Measurements from ENCODE around the gene COQ5.

DNA sequence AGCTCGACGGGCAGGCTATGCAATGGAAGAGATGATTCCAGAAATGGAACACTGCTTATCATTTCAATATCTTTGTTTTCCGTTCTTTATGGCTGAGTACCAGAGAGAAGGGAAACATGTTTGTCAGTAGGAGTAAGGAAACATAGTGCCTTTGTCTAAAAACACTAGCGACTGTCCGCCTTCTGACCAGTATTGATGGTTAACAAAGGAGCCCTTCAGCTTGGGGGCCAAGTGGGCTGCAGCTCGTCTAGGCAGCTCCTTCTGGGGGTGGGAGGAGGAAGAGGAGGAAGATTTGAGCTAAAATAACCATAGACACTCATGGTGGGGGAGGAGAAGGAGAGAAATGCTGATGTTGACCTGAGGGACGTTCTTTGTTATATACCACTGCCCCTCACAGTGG lies 15.0 kb downstream of the COQ5 start:
- TF ChIP-seq, protein P1, sequence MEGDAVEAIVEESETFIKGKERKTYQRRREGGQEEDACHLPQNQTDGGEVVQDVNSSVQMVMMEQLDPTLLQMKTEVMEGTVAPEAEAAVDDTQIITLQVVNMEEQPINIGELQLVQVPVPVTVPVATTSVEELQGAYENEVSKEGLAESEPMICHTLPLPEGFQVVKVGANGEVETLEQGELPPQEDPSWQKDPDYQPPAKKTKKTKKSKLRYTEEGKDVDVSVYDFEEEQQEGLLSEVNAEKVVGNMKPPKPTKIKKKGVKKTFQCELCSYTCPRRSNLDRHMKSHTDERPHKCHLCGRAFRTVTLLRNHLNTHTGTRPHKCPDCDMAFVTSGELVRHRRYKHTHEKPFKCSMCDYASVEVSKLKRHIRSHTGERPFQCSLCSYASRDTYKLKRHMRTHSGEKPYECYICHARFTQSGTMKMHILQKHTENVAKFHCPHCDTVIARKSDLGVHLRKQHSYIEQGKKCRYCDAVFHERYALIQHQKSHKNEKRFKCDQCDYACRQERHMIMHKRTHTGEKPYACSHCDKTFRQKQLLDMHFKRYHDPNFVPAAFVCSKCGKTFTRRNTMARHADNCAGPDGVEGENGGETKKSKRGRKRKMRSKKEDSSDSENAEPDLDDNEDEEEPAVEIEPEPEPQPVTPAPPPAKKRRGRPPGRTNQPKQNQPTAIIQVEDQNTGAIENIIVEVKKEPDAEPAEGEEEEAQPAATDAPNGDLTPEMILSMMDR (IDR thresholded peaks at IDR 0.05), result no peak
- TF ChIP-seq POLR2A (IDR thresholded peaks at IDR 0.05), result no peak

All from lower leg skin (tissue), 3 donors.